Measurements from ENCODE around the gene EI24. TPM values are rescaled to one million over a fixed set of nuclear protein-coding genes. Genes with fewer than 3 reads are reported as not detected.

EI24 gene
- total and polyA plus RNA-seq, 2 donors (not counting 1 experiment from before 2014, with no cell fraction given), result 12.9 to 21.9 TPM

GRCh38 chr11:125586623-125587022 is 17.3 kb downstream of the EI24 start:
- Mint-ChIP-seq H3K4me1 (peaks cover 3% of the 10 kb centered on the region), H3K27me3 (no peaks in the 10 kb centered on the region), H3K27ac (no peak overlapping the region), H3K4me3 (no peak overlapping the region), H3K9me3 (ENCODE audit: insufficient read depth) (no peaks in the 10 kb centered on the region)
- no peak overlapping the region for H3K9ac ChIP-seq (ENCODE audit: low read length)
- peaks cover 4 to 6% of the 10 kb centered on the region in 2 donors for H3K4me1 ChIP-seq (ENCODE audit: control insufficient read depth in 2 of 2, insufficient read depth in 2 of 2, low read length in 2 of 2)
- ChIA-PET CTCF (interaction anchor here (0.8 kb wide), 1 partner anchor 16 kb away, joined by 3 read pairs; no protein-coding TSS in a partner anchor), POLR2A (no interaction called here)
- WGBS (ENCODE audit: insufficient coverage), result 80% methylated on average over 1 of the region's 3 CpGs
- H3K4me3 ChIP-seq (ENCODE audit: control extremely low read depth in 1 of 5, extremely low read depth in 1 of 5, insufficient read depth in 1 of 5, low read depth in 2 of 5, low read length in 4 of 5), result no peak overlapping the region
- intact Hi-C loops (cut with micrococcal nuclease), result no loop called here
- ATAC-seq (ENCODE audit: low read depth) (no peak), DNase-seq (no peak)
- no peaks in the 10 kb centered on the region for H3K27me3 ChIP-seq (replicated peaks in 1 of 4; ENCODE audit: control extremely low read depth in 1 of 4, control insufficient read depth in 3 of 4, insufficient read depth in 4 of 4, low read length in 3 of 4)
- H3K4me2 ChIP-seq (replicated peaks; ENCODE audit: low read depth, low read length, poor library complexity, severe bottlenecking), result no peak overlapping the region
- TF ChIP-seq CTCF (IDR thresholded peaks at IDR 0.05) (no peak), EZH2 (IDR thresholded peaks at IDR 0.05; ENCODE audit: borderline replicate concordance, insufficient read depth, low read depth, low read length, poor library complexity, severe bottlenecking) (no peak)
- no peaks in the 10 kb centered on the region for H4K20me1 ChIP-seq (ENCODE audit: control insufficient read depth, insufficient read depth, low read length, poor library complexity, severe bottlenecking)
- no peaks in the 10 kb centered on the region for H3K9me3 ChIP-seq (ENCODE audit: control extremely low read depth in 1 of 3, control insufficient read depth in 2 of 3, insufficient read depth in 1 of 3, low read length in 2 of 3)
- no peak overlapping the region for H3K27ac ChIP-seq (ENCODE audit: low read length in 2 of 2)
- H3K79me2 ChIP-seq (ENCODE audit: control insufficient read depth, insufficient read depth, low read length), result peaks cover 8% of the 10 kb centered on the region
- H3K36me3 ChIP-seq (replicated peaks in 1 of 2; ENCODE audit: control extremely low read depth in 1 of 2, control insufficient read depth in 1 of 2, extremely low read depth in 1 of 2, insufficient read depth in 2 of 2, low read length in 1 of 2), result peaks cover 0 to 31% of the 10 kb centered on the region in 2 experiments
- no peak overlapping the region for H2AFZ ChIP-seq (ENCODE audit: insufficient read depth, low read depth, low read length, poor library complexity, severe bottlenecking)

- Histone ChIP-seq H3K27ac (ENCODE audit: low read length in 2 of 2) (no peak overlapping the region), H4K20me1 (ENCODE audit: control insufficient read depth, insufficient read depth, low read length, poor library complexity, severe bottlenecking) (no peaks in the 10 kb centered on the region), H3K4me2 (replicated peaks; ENCODE audit: low read depth, low read length, poor library complexity, severe bottlenecking) (no peak overlapping the region), H3K4me3 (ENCODE audit: control extremely low read depth in 1 of 5, extremely low read depth in 1 of 5, insufficient read depth in 1 of 5, low read depth in 2 of 5, low read length in 4 of 5) (no peak overlapping the region), H3K4me1 (ENCODE audit: control insufficient read depth in 2 of 2, insufficient read depth in 2 of 2, low read length in 2 of 2) (peaks cover 4 to 9% of the 10 kb centered on the region in 2 donors), H3K36me3 (replicated peaks in 1 of 2; ENCODE audit: control extremely low read depth in 1 of 2, control insufficient read depth in 1 of 2, extremely low read depth in 1 of 2, insufficient read depth in 2 of 2, low read length in 1 of 2) (peaks cover 0 to 22% of the 10 kb centered on the region in 2 experiments), H3K9ac (ENCODE audit: low read length) (no peak overlapping the region), H3K27me3 (replicated peaks in 1 of 4; ENCODE audit: control extremely low read depth in 1 of 4, control insufficient read depth in 3 of 4, insufficient read depth in 4 of 4, low read length in 3 of 4) (no peaks in the 10 kb centered on the region), H3K79me2 (ENCODE audit: control insufficient read depth, insufficient read depth, low read length) (peaks cover 8% of the 10 kb centered on the region), H3K9me3 (ENCODE audit: control extremely low read depth in 1 of 3, control insufficient read depth in 2 of 3, insufficient read depth in 1 of 3, low read length in 2 of 3) (no peaks in the 10 kb centered on the region), H2AFZ (ENCODE audit: insufficient read depth, low read depth, low read length, poor library complexity, severe bottlenecking) (no peak overlapping the region)
- CTCF ChIA-PET, result no interaction called here
- POLR2A ChIA-PET, result no interaction called here
- 100% methylated on average over 1 of the region's 1 CpG for WGBS (ENCODE audit: insufficient coverage)
- H3K4me1 Mint-ChIP-seq, result peaks cover 8% of the 10 kb centered on the region
- H3K9me3 Mint-ChIP-seq (ENCODE audit: insufficient read depth), result no peaks in the 10 kb centered on the region
- H3K27ac Mint-ChIP-seq, result no peak overlapping the region
- TF ChIP-seq CTCF (IDR thresholded peaks at IDR 0.05) (no peak), EZH2 (IDR thresholded peaks at IDR 0.05; ENCODE audit: borderline replicate concordance, insufficient read depth, low read depth, low read length, poor library complexity, severe bottlenecking) (no peak)
- ATAC-seq (ENCODE audit: low read depth) (no peak), DNase-seq (no peak)
- no peaks in the 10 kb centered on the region for H3K27me3 Mint-ChIP-seq
- no peak overlapping the region for H3K4me3 Mint-ChIP-seq
- intact Hi-C loops (cut with micrococcal nuclease), result no loop called here
Measured at GRCh38 chr11:125587480-125587879, 18.2 kb downstream of the EI24 start.
